Femur (tissue), 1 donor: Measurements from ENCODE around the gene THOC2.

Source experiments
- DNase-seq: peaks from one replicate; pipeline ENCODE4 v3.0.0-alpha.2; 2017

Gene THOC2

GRCh38 chrX:123563167-123563566 lies 169.7 kb downstream of the THOC2 start:
- DNase-seq, result no peak

- DNase-seq, result no peak
Observed at GRCh38 chrX:123562342-123563146, 170.3 kb downstream of the THOC2 start.

GRCh38 chrX:123561439-123562215 lies 171.2 kb downstream of the THOC2 start:
- DNase-seq, result no peak

- no peak for DNase-seq
Observed at GRCh38 chrX:123550829-123551228, 182.0 kb downstream of the THOC2 start.
